ENCODE data around the gene FCRL5.

The FCRL5 gene

GRCh38 chr1:157523774-157524493 is 28.4 kb downstream of the FCRL5 start:
- DNase-seq = no peak

- DNase-seq = no peak
These were observed 31.3 kb downstream of the FCRL5 start for GRCh38 chr1:157521056-157521455.

GRCh38 chr1:157520386-157520935 is 31.9 kb downstream of the FCRL5 start:
- DNase-seq = no peak

GRCh38 chr1:157519451-157519850 is 32.9 kb downstream of the FCRL5 start:
- DNase-seq = no peak

- DNase-seq = no peak
These were observed 35.3 kb downstream of the FCRL5 start for GRCh38 chr1:157517016-157517415.

GRCh38 chr1:157515709-157516108 is 36.6 kb downstream of the FCRL5 start:
- DNase-seq = no peak

- no peak for DNase-seq
These were observed 37.2 kb downstream of the FCRL5 start for GRCh38 chr1:157515141-157515540.

GRCh38 chr1:157512036-157512969 is 40.0 kb downstream of the FCRL5 start:
- DNase-seq = no peak

- no peak for DNase-seq
These were observed 42.6 kb downstream of the FCRL5 start for GRCh38 chr1:157509546-157510232.

GRCh38 chr1:157505481-157506272 is 46.6 kb downstream of the FCRL5 start:
- DNase-seq = peak; percentile 21

GRCh38 chr1:157504646-157505045 is 47.7 kb downstream of the FCRL5 start:
- no peak for DNase-seq

GRCh38 chr1:157499521-157499920 is 52.8 kb downstream of the FCRL5 start:
- DNase-seq = no peak

GRCh38 chr1:157498736-157499090 is 53.6 kb downstream of the FCRL5 start:
- no peak for DNase-seq

GRCh38 chr1:157497987-157498735 is 54.2 kb downstream of the FCRL5 start:
- DNase-seq = no peak

GRCh38 chr1:157497284-157497683 is 55.0 kb downstream of the FCRL5 start:
- no peak for DNase-seq

- DNase-seq = peak; percentile 12
These were observed 56.2 kb downstream of the FCRL5 start for GRCh38 chr1:157496121-157496526.

GRCh38 chr1:157495285-157495684 is 57.0 kb downstream of the FCRL5 start:
- no peak for DNase-seq

- no peak for DNase-seq
These were observed 58.2 kb downstream of the FCRL5 start for GRCh38 chr1:157494093-157494492.

- peak; percentile 11 for DNase-seq
These were observed 61.7 kb downstream of the FCRL5 start for GRCh38 chr1:157490467-157491165.

GRCh38 chr1:157488156-157488555 is 64.2 kb downstream of the FCRL5 start:
- no peak for DNase-seq

- no peak for DNase-seq
These were observed 64.8 kb downstream of the FCRL5 start for GRCh38 chr1:157487504-157487903.
